Fibroblast of upper back skin (primary cell): ENCODE data around the gene FAM50A.

Experiments
- DNase-seq: peaks from one replicate; pipeline ENCODE4 v3.0.0-alpha.2; 2013

Gene FAM50A

GRCh38 chrX:154413142-154413541, 30.8 kb upstream of the FAM50A start:
- DNase-seq = no peak

GRCh38 chrX:154417157-154417556, 26.8 kb upstream of the FAM50A start:
- no peak for DNase-seq

- DNase-seq = no peak
Measured at GRCh38 chrX:154419189-154419588, 24.8 kb upstream of the FAM50A start.

GRCh38 chrX:154419688-154420401, 24.1 kb upstream of the FAM50A start:
- no peak for DNase-seq

- DNase-seq = no peak
Measured at GRCh38 chrX:154420402-154420756, 23.6 kb upstream of the FAM50A start.

- DNase-seq = no peak
Measured at GRCh38 chrX:154426916-154427770, 16.8 kb upstream of the FAM50A start.

GRCh38 chrX:154428176-154429171, 15.5 kb upstream of the FAM50A start, which contains the start of gene ATP6AP1:
TSS of gene ATP6AP1 (plus strand) at chrX:154428677. CDS start at chrX:154428693, 16 bp downstream.
- DNase-seq = peak; percentile 93

- DNase-seq = no peak
Measured at GRCh38 chrX:154429711-154430110, 14.2 kb upstream of the FAM50A start.

- DNase-seq = no peak
Measured at GRCh38 chrX:154430479-154430878, 13.5 kb upstream of the FAM50A start.

- DNase-seq = no peak
Measured at GRCh38 chrX:154430916-154431315, 13.0 kb upstream of the FAM50A start.

GRCh38 chrX:154431341-154431740, 12.6 kb upstream of the FAM50A start:
- no peak for DNase-seq

- DNase-seq = no peak
Measured at GRCh38 chrX:154432210-154432609, 11.7 kb upstream of the FAM50A start.

GRCh38 chrX:154433605-154434004, 10.3 kb upstream of the FAM50A start:
- DNase-seq = no peak

- DNase-seq = no peak
Measured at GRCh38 chrX:154434394-154435168, 9.4 kb upstream of the FAM50A start.

- no peak for DNase-seq
Measured at GRCh38 chrX:154435171-154435733, 8.7 kb upstream of the FAM50A start.

GRCh38 chrX:154436374-154436982, 7.5 kb upstream of the FAM50A start:
- DNase-seq = no peak

- DNase-seq = peak; percentile 51
Measured at GRCh38 chrX:154436983-154437752, 6.8 kb upstream of the FAM50A start, which contains the start of gene GDI1. TSS of gene GDI1 (plus strand) at chrX:154437154. CDS start at chrX:154437255, 101 bp downstream.

GRCh38 chrX:154437971-154438893, 5.7 kb upstream of the FAM50A start:
- no peak for DNase-seq

- no peak for DNase-seq
Measured at GRCh38 chrX:154439841-154440240, 4.1 kb upstream of the FAM50A start.
